Hepatocyte (in vitro differentiated cells): ENCODE data around the gene PSMD12. TPM values are rescaled to one million over a fixed set of nuclear protein-coding genes. Genes with fewer than 3 reads are reported as not detected.

ENCODE experiments used
- DNase-seq: peaks from one replicate; pipeline ENCODE4 v3.0.0-alpha.2; 2016; ENCODE audit warnings: low spot score
- H2AFZ ChIP-seq: fragments of 200-600 bp; sonication (generic); 2 replicates; pipeline ENCODE4 v1.6.0; 2016; ENCODE audit warnings: antibody characterized with exemption, mild to moderate bottlenecking
- H3K27ac ChIP-seq: fragments of 200-600 bp; sonication (generic); 2 replicates; pipeline ENCODE4 v1.5.1; 2016; ENCODE audit warnings: mild to moderate bottlenecking
- H3K27me3 ChIP-seq: fragments of 200-600 bp; sonication (generic); 2 replicates; pipeline ENCODE4 v1.6.1; 2016
- H3K36me3 ChIP-seq: fragments of 200-600 bp; sonication (generic); replicated peaks from 2 replicates; pipeline ENCODE4 v1.5.1; 2016; ENCODE audit warnings: low read depth; ENCODE audit not compliant: insufficient read depth
- H3K4me1 ChIP-seq: fragments of 200-600 bp; sonication (generic); 2 replicates; pipeline ENCODE4 v1.5.1; 2016; ENCODE audit warnings: mild to moderate bottlenecking, moderate library complexity; ENCODE audit not compliant: insufficient read depth
- H3K4me2 ChIP-seq: fragments of 200-600 bp; sonication (generic); 2 replicates; pipeline ENCODE4 v1.6.0; 2016
- H3K4me3 ChIP-seq: fragments of 200-600 bp; sonication (generic); 2 replicates; pipeline ENCODE4 v1.5.1; 2016; ENCODE audit warnings: mild to moderate bottlenecking
- H3K79me2 ChIP-seq: fragments of 200-600 bp; sonication (generic); 2 replicates; pipeline ENCODE4 v1.6.0; 2017; ENCODE audit warnings: mild to moderate bottlenecking
- H3K9me2 ChIP-seq: fragments of 200-600 bp; sonication (generic); replicated peaks from 2 replicates; pipeline ENCODE4 v1.6.0; 2017; ENCODE audit warnings: mild to moderate bottlenecking; ENCODE audit not compliant: insufficient read depth
- H3K9me3 ChIP-seq: fragments of 200-600 bp; sonication (generic); 2 replicates; pipeline ENCODE4 v1.5.1; 2016; ENCODE audit warnings: low read depth, mild to moderate bottlenecking
- H4K20me1 ChIP-seq: fragments of 200-600 bp; sonication (generic); 2 replicates; pipeline ENCODE4 v1.6.0; 2016; ENCODE audit warnings: mild to moderate bottlenecking; ENCODE audit not compliant: insufficient read depth, poor library complexity, severe bottlenecking
- EZH2 ChIP-seq: fragments of 200-600 bp; sonication (generic); IDR thresholded peaks from 2 replicates; pipeline ENCODE4 v1.6.1; 2016; ENCODE audit warnings: antibody characterized with exemption, mild to moderate bottlenecking, borderline replicate concordance
- EZH2phosphoT487 ChIP-seq: fragments of 200-600 bp; sonication (generic); IDR thresholded peaks from one replicate; pipeline ENCODE4 v1.6.1; 2018; ENCODE audit warnings: antibody characterized with exemption, mild to moderate bottlenecking, low read depth, moderate library complexity; ENCODE audit not compliant: unreplicated experiment, severe bottlenecking
- WGBS: methylation state at CpG from one replicate; pipeline ENCODE4 v1.1.6; 2016; ENCODE audit warnings: low lambda C conversion rate; ENCODE audit errors: missing lambda C conversion rate; 5-methylcytosine and 5-hydroxymethylcytosine counted together
- polyA plus RNA-seq: library from polyadenylated mRNA; unstranded; fragments of >200 nt; fragmentation: Nextera tagmentation; extraction: Ambion mirVana; gene quantifications from 2 replicates; pipeline ENCODE4 v1.2.1, GENCODE V29; 2016
- total RNA-seq: library from RNA; depleted of rRNA; stranded (reverse); fragments of >200 nt; gene quantifications from 2 replicates; pipeline ENCODE4 v1.2.3, GENCODE V29; 2014
- TF ChIP-seq, protein P1 (sequence below): fragments of 200-600 bp; sonication (generic); IDR thresholded peaks from 2 replicates; pipeline ENCODE4 v1.5.1; 2016; ENCODE audit warnings: antibody characterized with exemption, mild to moderate bottlenecking; ENCODE audit not compliant: poor library complexity

PSMD12 gene
- total and polyA plus RNA-seq, 2 experiments from 2014 or later: 28.4 to 65.3 TPM

DNA sequence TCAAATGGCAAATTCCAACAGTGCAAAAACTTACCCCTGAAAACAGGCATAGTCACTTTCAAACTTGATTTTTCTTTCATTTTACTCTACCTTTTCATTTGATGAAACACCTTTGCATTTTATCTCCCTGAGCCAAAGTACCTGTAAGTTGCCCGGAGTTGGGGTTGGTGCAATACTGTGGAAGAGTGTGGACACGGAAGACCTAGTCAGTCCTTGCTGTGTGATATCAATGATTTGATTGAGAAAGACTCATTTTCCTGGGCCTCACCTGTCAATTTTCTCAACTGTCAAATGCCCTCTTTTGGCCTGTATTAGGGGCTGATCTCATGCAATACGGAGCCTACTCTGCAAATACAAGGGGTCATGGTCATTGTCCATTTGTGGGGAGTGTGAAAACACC lies 33.3 kb upstream of the PSMD12 start:
- Histone ChIP-seq H3K36me3 (no peaks in the 10 kb centered on the region), H3K4me2 (no peak overlapping the region), H3K4me3 (no peak overlapping the region), H3K9me2 (no peaks in the 10 kb centered on the region), H4K20me1 (no peaks in the 10 kb centered on the region), H2AFZ (no peak overlapping the region), H3K9me3 (no peaks in the 10 kb centered on the region), H3K4me1 (no peaks in the 10 kb centered on the region), H3K79me2 (no peaks in the 10 kb centered on the region), H3K27ac (no peak overlapping the region), H3K27me3 (no peaks in the 10 kb centered on the region)
- no peak for TF ChIP-seq EZH2
- TF ChIP-seq, protein P1, sequence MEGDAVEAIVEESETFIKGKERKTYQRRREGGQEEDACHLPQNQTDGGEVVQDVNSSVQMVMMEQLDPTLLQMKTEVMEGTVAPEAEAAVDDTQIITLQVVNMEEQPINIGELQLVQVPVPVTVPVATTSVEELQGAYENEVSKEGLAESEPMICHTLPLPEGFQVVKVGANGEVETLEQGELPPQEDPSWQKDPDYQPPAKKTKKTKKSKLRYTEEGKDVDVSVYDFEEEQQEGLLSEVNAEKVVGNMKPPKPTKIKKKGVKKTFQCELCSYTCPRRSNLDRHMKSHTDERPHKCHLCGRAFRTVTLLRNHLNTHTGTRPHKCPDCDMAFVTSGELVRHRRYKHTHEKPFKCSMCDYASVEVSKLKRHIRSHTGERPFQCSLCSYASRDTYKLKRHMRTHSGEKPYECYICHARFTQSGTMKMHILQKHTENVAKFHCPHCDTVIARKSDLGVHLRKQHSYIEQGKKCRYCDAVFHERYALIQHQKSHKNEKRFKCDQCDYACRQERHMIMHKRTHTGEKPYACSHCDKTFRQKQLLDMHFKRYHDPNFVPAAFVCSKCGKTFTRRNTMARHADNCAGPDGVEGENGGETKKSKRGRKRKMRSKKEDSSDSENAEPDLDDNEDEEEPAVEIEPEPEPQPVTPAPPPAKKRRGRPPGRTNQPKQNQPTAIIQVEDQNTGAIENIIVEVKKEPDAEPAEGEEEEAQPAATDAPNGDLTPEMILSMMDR: no peak
- TF ChIP-seq EZH2phosphoT487: no peak
- WGBS: 87% methylated on average over 3 of the region's 3 CpGs
- DNase-seq: no peak

DNA sequence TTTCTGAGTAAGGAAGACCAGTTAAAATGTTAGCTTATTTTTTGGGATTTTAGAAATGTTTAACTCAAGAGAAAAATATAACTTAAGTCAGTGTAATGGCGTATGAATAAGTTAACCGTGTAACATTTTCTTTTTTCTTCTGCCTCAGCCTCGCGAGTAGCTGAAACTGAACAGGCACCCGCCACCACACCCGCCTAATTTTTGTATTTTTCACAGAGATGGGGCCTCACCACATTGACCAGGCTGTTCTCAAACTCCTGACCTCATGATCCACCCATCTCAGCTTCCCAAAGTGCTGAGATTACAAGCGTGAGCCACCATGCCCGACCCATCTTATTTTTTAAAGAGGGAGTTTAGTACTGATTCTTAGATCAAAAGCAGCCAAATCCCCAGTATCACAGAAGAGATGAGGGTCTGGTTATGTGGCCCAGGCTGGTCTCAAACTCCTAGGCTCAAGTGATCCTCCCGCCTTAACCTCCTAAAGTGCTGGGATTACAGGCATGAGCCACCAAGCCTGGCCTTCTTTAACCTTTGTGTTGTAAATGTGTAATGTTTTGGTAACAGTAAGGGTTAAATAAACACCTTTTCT lies 27.5 kb upstream of the PSMD12 start:
- no peak for DNase-seq
- TF ChIP-seq, protein P1: no peak
- TF ChIP-seq EZH2phosphoT487 (no peak), EZH2 (no peak)
- H2AFZ ChIP-seq: no peak overlapping the region
- H4K20me1 ChIP-seq: no peaks in the 10 kb centered on the region
- H3K9me2 ChIP-seq: no peaks in the 10 kb centered on the region
- no peaks in the 10 kb centered on the region for H3K9me3 ChIP-seq
- no peak overlapping the region for H3K27ac ChIP-seq
- peaks cover 14% of the 10 kb centered on the region for H3K4me1 ChIP-seq
- no peaks in the 10 kb centered on the region for H3K79me2 ChIP-seq
- no peaks in the 10 kb centered on the region for H3K36me3 ChIP-seq
- 81% methylated on average over 9 of the region's 9 CpGs for WGBS
- no peaks in the 10 kb centered on the region for H3K27me3 ChIP-seq
- no peak overlapping the region for H3K4me2 ChIP-seq
- no peak overlapping the region for H3K4me3 ChIP-seq

DNA sequence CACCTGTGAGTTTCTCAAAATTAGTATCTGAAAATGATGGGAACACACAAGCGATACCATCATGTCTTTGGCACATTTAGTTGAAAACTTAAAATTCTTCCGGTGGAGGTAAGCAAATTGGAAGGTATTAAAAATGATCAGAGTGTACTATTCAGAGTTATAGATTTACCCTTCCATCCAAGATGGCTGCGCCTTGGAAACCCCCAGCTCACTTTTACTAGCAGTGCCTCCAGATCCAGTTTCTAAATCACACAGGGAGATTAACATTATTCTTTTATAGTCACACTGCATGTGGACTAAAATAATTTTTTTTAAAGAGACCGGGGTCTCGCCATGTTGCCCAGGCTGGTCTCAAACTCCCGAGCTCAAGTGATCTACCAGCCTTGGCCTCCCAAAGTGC lies 25.7 kb upstream of the PSMD12 start:
- Histone ChIP-seq H2AFZ (no peak overlapping the region), H3K9me2 (no peaks in the 10 kb centered on the region), H3K36me3 (no peaks in the 10 kb centered on the region), H3K4me1 (peaks cover 14% of the 10 kb centered on the region), H3K27ac (no peak overlapping the region), H3K79me2 (no peaks in the 10 kb centered on the region), H3K27me3 (no peaks in the 10 kb centered on the region), H4K20me1 (no peaks in the 10 kb centered on the region), H3K4me2 (no peak overlapping the region), H3K9me3 (no peaks in the 10 kb centered on the region), H3K4me3 (no peak overlapping the region)
- TF ChIP-seq, protein P1: no peak
- TF ChIP-seq EZH2 (no peak), EZH2phosphoT487 (no peak)
- DNase-seq: no peak
- WGBS: 97% methylated on average over 6 of the region's 6 CpGs
